SK-N-SH treated with all-trans-retinoic acid at 6 μM for 48 hours (cell line): ENCODE measurements around the gene BYSL.

ENCODE experiments used
- ATAC-seq: fragments of 200-7000 bp; cut with Tn5 transposase; 3 replicates; pipeline ENCODE4 v1.9.1; 2020; ENCODE audit warnings: mild to moderate bottlenecking, moderate library complexity
- ARNTL ChIP-seq: fragments of 450-650 bp; formaldehyde crosslinking; IDR thresholded peaks from 2 replicates; pipeline ENCODE4 v1.5.0; 2020; ENCODE audit warnings: low read depth, mild to moderate bottlenecking, moderate library complexity, borderline replicate concordance
- ISL1 ChIP-seq: fragments of 250-450 bp; sonication (Bioruptor Pico); IDR thresholded peaks from 2 replicates; pipeline ENCODE4 v2.1.2; 2022; ENCODE audit warnings: mild to moderate bottlenecking, moderate library complexity
- ZNF70 ChIP-seq: fragments of 450-650 bp; formaldehyde crosslinking; IDR thresholded peaks from 2 replicates; pipeline ENCODE4 v1.5.0; 2020; ENCODE audit warnings: mild to moderate bottlenecking, moderate library complexity

The BYSL gene

DNA sequence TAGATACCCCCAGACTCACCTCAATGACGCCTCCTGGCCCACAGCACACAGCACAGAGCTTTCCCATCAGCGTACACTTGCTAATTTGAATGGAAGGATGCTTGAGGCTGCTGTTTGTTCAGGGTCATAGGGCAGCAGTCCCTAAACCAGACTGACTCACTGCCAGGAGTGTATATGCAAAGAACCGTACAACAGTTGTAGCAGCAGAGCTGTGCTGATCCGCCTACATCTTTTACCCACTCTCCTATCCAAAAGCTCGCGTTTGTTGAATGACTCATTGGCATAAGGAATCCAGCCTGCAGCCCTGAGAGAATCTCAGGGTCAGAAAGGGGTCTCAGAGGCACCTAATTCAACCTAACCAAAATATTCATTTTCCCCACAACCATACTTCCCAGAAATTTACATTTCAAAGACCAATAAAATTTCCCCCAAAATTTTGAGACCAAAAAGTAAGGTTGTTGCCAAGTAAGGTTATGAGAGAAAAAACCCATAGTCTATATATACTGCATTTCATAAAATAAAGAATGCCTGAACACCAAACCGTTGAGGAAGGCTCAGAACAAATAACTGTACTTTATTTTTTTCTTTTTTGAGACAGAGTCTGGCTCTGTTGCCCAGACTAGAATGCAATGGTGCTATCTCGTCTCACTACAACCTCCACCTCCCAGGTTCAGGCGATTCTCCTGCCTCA is 55.6 kb downstream of the BYSL start:
- ATAC-seq: no peak
- TF ChIP-seq ISL1 (CRISPR knock-in tag): no peak
- TF ChIP-seq ARNTL (CRISPR knock-in tag): no peak
- no peak for TF ChIP-seq ZNF70 (CRISPR knock-in tag)
